HEK293 (cell line): ENCODE data around the gene ZFYVE28.

Experiments used
- CTCF ChIA-PET: fragments of 350-600 bp; formaldehyde crosslinking; extraction: SDS; loops from one replicate; lab custom pipeline; 2021; ENCODE audit warnings: antibody characterized with exemption; lab: Yijun Ruan, JAX
- POLR2A ChIA-PET: fragments of 300-600 bp; formaldehyde crosslinking; extraction: SDS; loops from one replicate; lab custom pipeline; 2020; ENCODE audit warnings: antibody characterized with exemption, inconsistent platforms; lab: Yijun Ruan, JAX
- H3K27ac ChIP-seq: fragments of 200-500 bp; sonication (Bioruptor generic); 2 replicates; pipeline ENCODE4 v1.5.1; 2014; ENCODE audit warnings: low read depth, low read length, control low read depth, inconsistent platforms; ENCODE audit errors: extremely low read depth
- H3K36me3 ChIP-seq, 2 experiments: fragments of 200-500 bp in 1 of 2; sonication (Bioruptor generic) in 1 of 2; 1 replicate in 1 of 2; 2 replicates in 1 of 2; pipeline ENCODE4 v1.5.1; 2014 to 2017; ENCODE audit warnings: inconsistent platforms in 2 of 2, low read length in 2 of 2; ENCODE audit not compliant: control insufficient read depth in 2 of 2, insufficient read depth in 1 of 2
- H3K4me1 ChIP-seq: fragments of 200-500 bp; sonication (Bioruptor generic); 2 replicates; pipeline ENCODE4 v1.5.1; 2014; ENCODE audit warnings: mild to moderate bottlenecking, low read length, inconsistent platforms; ENCODE audit not compliant: control insufficient read depth, insufficient read depth
- H3K4me3 ChIP-seq: 2 replicates; pipeline ENCODE4 v1.5.1; 2011; ENCODE audit warnings: low read depth, mild to moderate bottlenecking, control low read depth, low read length, moderate library complexity
- H3K9me3 ChIP-seq: fragments of 200-500 bp; sonication (Bioruptor generic); 2 replicates; pipeline ENCODE4 v1.5.1; 2014; ENCODE audit warnings: low read depth, low read length, inconsistent platforms; ENCODE audit not compliant: control insufficient read depth, insufficient read depth
- GLIS1 ChIP-seq: fragments of 450-650 bp; formaldehyde crosslinking; IDR thresholded peaks from 2 replicates; pipeline ENCODE4 v1.5.1; 2016; ENCODE audit warnings: missing biosample characterization, missing genetic modification characterization
- KLF9 ChIP-seq: fragments of 450-650 bp; formaldehyde crosslinking; IDR thresholded peaks from 2 replicates; pipeline ENCODE4 v1.5.1; 2016; ENCODE audit warnings: missing biosample characterization, missing genetic modification characterization, low read depth
- MEIS1 ChIP-seq: sonication (generic); formaldehyde crosslinking; IDR thresholded peaks from 2 replicates; pipeline ENCODE4 v1.8.1; 2022; ENCODE audit warnings: missing genetic modification reagents, mild to moderate bottlenecking, borderline replicate concordance
- OVOL3 ChIP-seq: fragments of 450-650 bp; formaldehyde crosslinking; IDR thresholded peaks from 2 replicates; pipeline ENCODE4 v1.5.1; 2016; ENCODE audit warnings: missing biosample characterization, missing genetic modification characterization
- SCRT1 ChIP-seq: fragments of 450-650 bp; formaldehyde crosslinking; IDR thresholded peaks from 2 replicates; pipeline ENCODE4 v1.5.1; 2016; ENCODE audit warnings: missing biosample characterization, missing genetic modification characterization, borderline replicate concordance
- SCRT2 ChIP-seq: fragments of 450-650 bp; formaldehyde crosslinking; IDR thresholded peaks from 2 replicates; pipeline ENCODE4 v1.5.1; 2016; ENCODE audit warnings: missing biosample characterization, missing genetic modification characterization
- SP2 ChIP-seq: fragments of 450-650 bp; formaldehyde crosslinking; IDR thresholded peaks from 2 replicates; pipeline ENCODE4 v1.5.1; 2016; ENCODE audit warnings: missing biosample characterization, missing genetic modification characterization
- SP7 ChIP-seq: fragments of 450-650 bp; formaldehyde crosslinking; IDR thresholded peaks from 2 replicates; pipeline ENCODE4 v1.5.1; 2016; ENCODE audit warnings: missing biosample characterization, missing genetic modification characterization
- ZBTB20 ChIP-seq: fragments of 450-650 bp; formaldehyde crosslinking; IDR thresholded peaks from 2 replicates; pipeline ENCODE4 v1.5.1; 2016; ENCODE audit warnings: missing biosample characterization, missing genetic modification characterization
- ZBTB48 ChIP-seq: fragments of 450-650 bp; formaldehyde crosslinking; IDR thresholded peaks from 2 replicates; pipeline ENCODE4 v1.5.1; 2016; ENCODE audit warnings: missing biosample characterization, missing genetic modification characterization
- ZFHX2 ChIP-seq: fragments of 450-650 bp; formaldehyde crosslinking; conservative IDR thresholded peaks from 2 replicates; pipeline ENCODE4 v1.5.1; 2016; ENCODE audit warnings: missing biosample characterization, missing genetic modification characterization
- ZFP37 ChIP-seq: fragments of 450-650 bp; formaldehyde crosslinking; IDR thresholded peaks from 2 replicates; pipeline ENCODE4 v1.5.1; 2016; ENCODE audit warnings: missing biosample characterization, missing genetic modification characterization
- ZFP41 ChIP-seq: fragments of 450-650 bp; formaldehyde crosslinking; IDR thresholded peaks from 2 replicates; pipeline ENCODE4 v1.5.1; 2016; ENCODE audit warnings: missing biosample characterization, missing genetic modification characterization, borderline replicate concordance
- ZIC2 ChIP-seq: fragments of 450-650 bp; formaldehyde crosslinking; IDR thresholded peaks from 2 replicates; pipeline ENCODE4 v1.5.1; 2016; ENCODE audit warnings: missing biosample characterization, missing genetic modification characterization
- ZNF114 ChIP-seq: fragments of 450-650 bp; formaldehyde crosslinking; IDR thresholded peaks from 2 replicates; pipeline ENCODE4 v1.5.0; 2017; ENCODE audit warnings: missing biosample characterization, missing genetic modification characterization
- ZNF16 ChIP-seq: fragments of 450-650 bp; formaldehyde crosslinking; IDR thresholded peaks from 2 replicates; pipeline ENCODE4 v1.5.1; 2016; ENCODE audit warnings: low read depth, missing biosample characterization, missing genetic modification characterization
- ZNF335 ChIP-seq: fragments of 450-650 bp; formaldehyde crosslinking; conservative IDR thresholded peaks from 2 replicates; pipeline ENCODE4 v1.5.1; 2016; ENCODE audit warnings: missing biosample characterization, missing genetic modification characterization
- ZNF501 ChIP-seq: fragments of 450-650 bp; formaldehyde crosslinking; IDR thresholded peaks from 2 replicates; pipeline ENCODE4 v1.5.1; 2016; ENCODE audit warnings: missing biosample characterization, missing genetic modification characterization
- ZNF510 ChIP-seq: fragments of 450-650 bp; formaldehyde crosslinking; IDR thresholded peaks from 2 replicates; pipeline ENCODE4 v1.5.1; 2018; ENCODE audit warnings: mild to moderate bottlenecking, missing genetic modification characterization, missing biosample characterization; ENCODE audit not compliant: insufficient replicate concordance
- ZNF529 ChIP-seq: fragments of 450-650 bp; formaldehyde crosslinking; IDR thresholded peaks from 2 replicates; pipeline ENCODE4 v1.5.1; 2017; ENCODE audit warnings: missing genetic modification characterization, missing biosample characterization; ENCODE audit not compliant: insufficient replicate concordance
- ZNF560 ChIP-seq: fragments of 450-650 bp; formaldehyde crosslinking; IDR thresholded peaks from 2 replicates; pipeline ENCODE4 v1.5.1; 2017; ENCODE audit warnings: missing biosample characterization, missing genetic modification characterization, borderline replicate concordance
- TF ChIP-seq, protein P1 (sequence below): fragments of 450-650 bp; formaldehyde crosslinking; IDR thresholded peaks from 2 replicates; pipeline ENCODE4 v1.5.1; 2016; ENCODE audit warnings: missing biosample characterization, missing genetic modification characterization
- TF ChIP-seq, protein P2 (sequence below): fragments of 450-650 bp; formaldehyde crosslinking; IDR thresholded peaks from 2 replicates; pipeline ENCODE4 v1.5.1; 2016; ENCODE audit warnings: missing biosample characterization, missing genetic modification characterization
- TF ChIP-seq, protein P3 (sequence below): fragments of 450-650 bp; formaldehyde crosslinking; IDR thresholded peaks from 2 replicates; pipeline ENCODE4 v1.5.1; 2017; ENCODE audit warnings: missing biosample characterization, missing genetic modification characterization
- TF ChIP-seq, protein P4 (sequence below): fragments of 450-650 bp; formaldehyde crosslinking; IDR thresholded peaks from 2 replicates; pipeline ENCODE4; 2016; ENCODE audit warnings: missing biosample characterization, missing genetic modification characterization

The ZFYVE28 gene

DNA sequence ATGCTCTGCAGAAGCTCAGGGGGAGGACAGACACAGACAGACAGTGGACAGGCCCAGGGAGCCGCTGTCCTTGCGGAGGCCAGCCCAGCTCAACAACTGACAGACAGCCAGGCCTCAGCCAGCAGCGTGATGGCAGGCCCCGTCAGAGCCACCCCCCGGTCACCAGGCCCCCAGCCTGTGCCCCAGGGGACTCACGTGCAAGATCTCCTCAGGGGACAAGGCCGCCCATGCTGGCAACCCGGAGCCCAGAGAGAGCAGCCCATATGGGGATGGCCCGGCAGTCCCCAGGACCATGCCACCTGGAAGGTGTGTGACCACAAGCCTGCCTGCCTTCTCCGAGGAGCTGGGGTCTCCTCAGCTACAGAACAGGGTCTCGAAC, 128.5 kb downstream of the ZFYVE28 start:
- no peaks in the 10 kb centered on the region for H3K36me3 ChIP-seq
- H3K4me1 ChIP-seq: no peaks in the 10 kb centered on the region
- H3K9me3 ChIP-seq: no peaks in the 10 kb centered on the region
- ChIA-PET POLR2A (no interaction called here), CTCF (no interaction called here)
- TF ChIP-seq GLIS1 (tag by site-specific recombination): peak; percentile 26; the same call in 1 of the 2 replicates
- TF ChIP-seq ZFP41: no peak
- no peak for TF ChIP-seq ZNF16 (tag by site-specific recombination)
- no peak overlapping the region for H3K27ac ChIP-seq
- H3K4me3 ChIP-seq: no peak overlapping the region

DNA sequence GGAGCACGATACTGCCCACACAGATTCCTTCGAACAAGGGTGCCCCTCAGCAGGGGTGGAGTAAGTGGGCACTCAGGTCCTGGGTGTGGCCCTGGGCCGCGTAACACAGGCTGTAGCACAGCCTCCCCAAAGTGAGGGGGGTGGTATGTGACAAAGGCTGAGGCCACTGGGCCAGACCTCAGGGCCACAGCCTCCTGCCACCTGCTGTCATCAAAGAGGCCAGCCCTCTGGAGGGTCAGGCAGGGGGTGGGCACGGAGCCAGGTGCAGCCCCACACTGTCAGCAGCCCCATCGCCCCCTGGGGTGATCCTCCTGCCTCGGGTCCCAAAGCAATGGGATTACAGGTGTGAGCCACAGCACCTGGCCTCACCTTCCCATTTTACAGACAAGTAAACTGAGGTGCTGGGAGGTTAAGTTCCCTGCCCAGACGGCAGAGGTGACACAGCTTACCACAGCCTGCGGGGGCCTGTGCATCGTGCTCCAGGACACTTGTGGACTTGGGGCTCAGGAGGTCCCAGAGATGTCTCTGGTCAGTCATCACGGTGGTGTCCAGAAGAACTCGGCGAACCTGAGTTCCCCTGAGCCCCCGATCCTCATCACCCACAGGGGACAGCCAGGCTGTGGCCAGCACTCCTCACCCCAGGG, 129.0 kb downstream of the ZFYVE28 start:
- ChIA-PET CTCF (no interaction called here), POLR2A (interaction anchor here (0.6 kb wide), 1 partner anchor 26 kb away, joined by 3 read pairs; no protein-coding TSS in a partner anchor)
- Histone ChIP-seq H3K9me3 (no peaks in the 10 kb centered on the region), H3K4me1 (no peaks in the 10 kb centered on the region), H3K27ac (no peak overlapping the region), H3K4me3 (no peak overlapping the region), H3K36me3 (no peaks in the 10 kb centered on the region)
- TF ChIP-seq GLIS1 (tag by site-specific recombination) (peak; percentile 87), SP2 (tag by site-specific recombination) (no peak), ZIC2 (tag by site-specific recombination) (peak; percentile 10; the same call in 1 of the 2 replicates)

DNA sequence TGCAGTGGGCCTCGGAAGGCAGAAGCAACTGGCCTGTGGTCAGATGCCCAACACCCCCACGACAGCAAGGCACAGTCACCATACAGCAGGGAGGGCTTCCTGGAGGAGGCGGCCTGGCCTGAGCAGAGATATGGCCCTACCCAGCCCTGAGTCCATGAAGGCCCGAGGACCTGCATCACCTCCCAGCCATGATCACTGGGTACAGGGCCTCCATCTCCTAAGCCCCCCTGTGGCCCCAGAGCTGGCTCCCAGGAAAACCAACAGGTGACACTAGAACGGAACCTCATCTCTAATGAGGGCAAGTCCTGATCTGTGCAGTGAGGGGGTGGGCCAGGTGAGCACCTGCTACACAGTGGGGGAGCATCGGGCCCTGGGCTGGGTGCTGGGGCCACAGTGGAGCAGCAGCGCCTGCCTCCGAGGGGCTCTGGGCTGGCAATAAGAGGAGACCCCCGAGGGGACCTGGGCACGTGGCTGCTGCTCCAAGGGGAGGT, 130.3 kb downstream of the ZFYVE28 start:
- POLR2A ChIA-PET: no interaction called here

DNA sequence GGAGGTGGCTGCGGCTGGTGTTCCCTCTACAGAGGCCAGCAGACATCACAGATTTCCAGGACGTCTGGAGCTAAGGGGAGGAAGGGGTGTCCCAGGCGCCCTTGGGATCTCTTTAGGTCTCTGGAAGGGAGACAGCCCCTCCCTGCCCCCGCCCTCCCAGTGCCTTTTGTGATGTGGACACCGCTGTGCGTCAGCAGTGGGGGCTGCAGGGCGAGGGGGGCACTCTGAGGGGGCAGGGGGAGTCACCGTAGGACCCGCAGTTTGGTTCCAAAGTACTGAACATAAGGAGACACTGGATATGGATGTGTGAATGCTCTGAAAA, 130.9 kb downstream of the ZFYVE28 start:
- H3K36me3 ChIP-seq: no peaks in the 10 kb centered on the region
- H3K4me3 ChIP-seq: no peak overlapping the region
- H3K9me3 ChIP-seq: no peaks in the 10 kb centered on the region
- ChIA-PET CTCF (no interaction called here), POLR2A (no interaction called here)
- no peaks in the 10 kb centered on the region for H3K4me1 ChIP-seq
- H3K27ac ChIP-seq: no peak overlapping the region
- TF ChIP-seq OVOL3: no peak
- no peak for TF ChIP-seq ZFHX2 (tag by site-specific recombination)
- TF ChIP-seq KLF9: no peak
- TF ChIP-seq ZNF529 (tag by site-specific recombination): no peak
- TF ChIP-seq, protein P1, sequence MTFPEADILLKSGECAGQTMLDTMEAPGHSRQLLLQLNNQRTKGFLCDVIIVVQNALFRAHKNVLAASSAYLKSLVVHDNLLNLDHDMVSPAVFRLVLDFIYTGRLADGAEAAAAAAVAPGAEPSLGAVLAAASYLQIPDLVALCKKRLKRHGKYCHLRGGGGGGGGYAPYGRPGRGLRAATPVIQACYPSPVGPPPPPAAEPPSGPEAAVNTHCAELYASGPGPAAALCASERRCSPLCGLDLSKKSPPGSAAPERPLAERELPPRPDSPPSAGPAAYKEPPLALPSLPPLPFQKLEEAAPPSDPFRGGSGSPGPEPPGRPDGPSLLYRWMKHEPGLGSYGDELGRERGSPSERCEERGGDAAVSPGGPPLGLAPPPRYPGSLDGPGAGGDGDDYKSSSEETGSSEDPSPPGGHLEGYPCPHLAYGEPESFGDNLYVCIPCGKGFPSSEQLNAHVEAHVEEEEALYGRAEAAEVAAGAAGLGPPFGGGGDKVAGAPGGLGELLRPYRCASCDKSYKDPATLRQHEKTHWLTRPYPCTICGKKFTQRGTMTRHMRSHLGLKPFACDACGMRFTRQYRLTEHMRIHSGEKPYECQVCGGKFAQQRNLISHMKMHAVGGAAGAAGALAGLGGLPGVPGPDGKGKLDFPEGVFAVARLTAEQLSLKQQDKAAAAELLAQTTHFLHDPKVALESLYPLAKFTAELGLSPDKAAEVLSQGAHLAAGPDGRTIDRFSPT: no peak
- TF ChIP-seq SCRT1 (tag by site-specific recombination): no peak
- TF ChIP-seq ZBTB48: no peak
- TF ChIP-seq ZNF114 (tag by site-specific recombination): no peak
- TF ChIP-seq ZFP37: no peak
- TF ChIP-seq, protein P2, sequence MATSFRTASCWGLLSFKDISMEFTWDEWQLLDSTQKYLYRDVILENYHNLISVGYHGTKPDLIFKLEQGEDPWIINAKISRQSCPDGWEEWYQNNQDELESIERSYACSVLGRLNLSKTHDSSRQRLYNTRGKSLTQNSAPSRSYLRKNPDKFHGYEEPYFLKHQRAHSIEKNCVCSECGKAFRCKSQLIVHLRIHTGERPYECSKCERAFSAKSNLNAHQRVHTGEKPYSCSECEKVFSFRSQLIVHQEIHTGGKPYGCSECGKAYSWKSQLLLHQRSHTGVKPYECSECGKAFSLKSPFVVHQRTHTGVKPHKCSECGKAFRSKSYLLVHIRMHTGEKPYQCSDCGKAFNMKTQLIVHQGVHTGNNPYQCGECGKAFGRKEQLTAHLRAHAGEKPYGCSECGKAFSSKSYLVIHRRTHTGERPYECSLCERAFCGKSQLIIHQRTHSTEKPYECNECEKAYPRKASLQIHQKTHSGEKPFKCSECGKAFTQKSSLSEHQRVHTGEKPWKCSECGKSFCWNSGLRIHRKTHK (tag by site-specific recombination): no peak
- no peak for TF ChIP-seq ZNF560 (tag by site-specific recombination)
- TF ChIP-seq, protein P3, sequence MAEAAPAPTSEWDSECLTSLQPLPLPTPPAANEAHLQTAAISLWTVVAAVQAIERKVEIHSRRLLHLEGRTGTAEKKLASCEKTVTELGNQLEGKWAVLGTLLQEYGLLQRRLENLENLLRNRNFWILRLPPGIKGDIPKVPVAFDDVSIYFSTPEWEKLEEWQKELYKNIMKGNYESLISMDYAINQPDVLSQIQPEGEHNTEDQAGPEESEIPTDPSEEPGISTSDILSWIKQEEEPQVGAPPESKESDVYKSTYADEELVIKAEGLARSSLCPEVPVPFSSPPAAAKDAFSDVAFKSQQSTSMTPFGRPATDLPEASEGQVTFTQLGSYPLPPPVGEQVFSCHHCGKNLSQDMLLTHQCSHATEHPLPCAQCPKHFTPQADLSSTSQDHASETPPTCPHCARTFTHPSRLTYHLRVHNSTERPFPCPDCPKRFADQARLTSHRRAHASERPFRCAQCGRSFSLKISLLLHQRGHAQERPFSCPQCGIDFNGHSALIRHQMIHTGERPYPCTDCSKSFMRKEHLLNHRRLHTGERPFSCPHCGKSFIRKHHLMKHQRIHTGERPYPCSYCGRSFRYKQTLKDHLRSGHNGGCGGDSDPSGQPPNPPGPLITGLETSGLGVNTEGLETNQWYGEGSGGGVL: no peak
- no peak for TF ChIP-seq SP7 (tag by site-specific recombination)
- TF ChIP-seq MEIS1 (CRISPR knock-in tag): no peak

More for the DNA sequence above, 130.3 kb downstream of the ZFYVE28 start:
- CTCF ChIA-PET: no interaction called here
- H3K9me3 ChIP-seq: no peaks in the 10 kb centered on the region
- H3K36me3 ChIP-seq: no peaks in the 10 kb centered on the region
- H3K4me1 ChIP-seq: no peaks in the 10 kb centered on the region
- no peak overlapping the region for H3K4me3 ChIP-seq
- TF ChIP-seq ZNF335: no peak
- TF ChIP-seq GLIS1 (tag by site-specific recombination): no peak
- TF ChIP-seq ZBTB20 (tag by site-specific recombination): no peak
- TF ChIP-seq SCRT2 (tag by site-specific recombination): peak; percentile 38; the same call in 1 of the 2 replicates
- no peak for TF ChIP-seq ZNF510 (tag by site-specific recombination)
- TF ChIP-seq, protein P4, sequence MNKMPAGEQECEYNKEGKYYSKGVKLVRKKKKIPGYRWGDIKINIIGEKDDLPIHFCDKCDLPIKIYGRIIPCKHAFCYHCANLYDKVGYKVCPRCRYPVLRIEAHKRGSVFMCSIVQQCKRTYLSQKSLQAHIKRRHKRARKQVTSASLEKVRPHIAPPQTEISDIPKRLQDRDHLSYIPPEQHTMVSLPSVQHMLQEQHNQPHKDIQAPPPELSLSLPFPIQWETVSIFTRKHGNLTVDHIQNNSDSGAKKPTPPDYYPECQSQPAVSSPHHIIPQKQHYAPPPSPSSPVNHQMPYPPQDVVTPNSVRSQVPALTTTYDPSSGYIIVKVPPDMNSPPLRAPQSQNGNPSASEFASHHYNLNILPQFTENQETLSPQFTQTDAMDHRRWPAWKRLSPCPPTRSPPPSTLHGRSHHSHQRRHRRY: no peak
- TF ChIP-seq ZNF501 (tag by site-specific recombination): no peak
- H3K27ac ChIP-seq: no peak overlapping the region
